ENCODE measurements around the gene DUS3L.

DNA sequence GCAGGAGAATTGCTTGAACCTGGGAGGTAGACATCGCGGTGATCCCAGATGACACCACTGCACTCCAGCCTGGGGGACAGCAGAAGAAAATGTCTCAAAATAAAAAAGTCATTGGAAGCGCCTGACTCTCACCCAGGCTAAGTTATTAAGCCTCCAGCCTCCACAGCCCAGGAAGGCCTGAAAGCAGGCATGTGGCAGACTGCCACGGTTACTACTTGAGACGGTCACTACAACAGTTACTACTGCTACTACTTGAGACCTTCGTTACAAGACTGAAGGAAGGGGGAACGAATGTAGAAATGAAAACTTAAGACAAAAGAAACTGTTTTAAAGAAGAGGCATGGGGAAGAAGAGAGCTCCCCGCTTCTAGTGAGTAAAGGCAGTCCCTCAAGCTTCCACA lies 16.0 kb downstream of the DUS3L start:
- TF ChIP-seq POLR2A (IDR thresholded peaks at IDR 0.05; ENCODE audit: low read length) (no peak), GATA1 (IDR thresholded peaks at IDR 0.05; ENCODE audit: low read depth, low read length) (no peak)
